HG03097 (cell line): ENCODE results near the gene PPP5C.
"Not testable (repeated sequence)": the region's sequence is repeated elsewhere in the genome, so short reads cannot be mapped to it uniquely, and the experiment has no call there.

Source experiments
- ATAC-seq: cut with Tn5 transposase; IDR thresholded peaks from one replicate; pipeline ENCODE4 v1.9.1; 2021; ENCODE audit not compliant: unreplicated experiment, low FRiP score

PPP5C gene

GRCh38 chr19:46346821-46347571, at the start of gene PPP5C:
Gene PPP5C, plus strand, starts transcription at chr19:46347087. Its CDS starts 10 bp downstream, at chr19:46347097.
- ATAC-seq = peak; percentile 62

- ATAC-seq = no peak
Observed at GRCh38 chr19:46297700-46298478, 49.0 kb upstream of the PPP5C start.

GRCh38 chr19:46298479-46299003, 48.3 kb upstream of the PPP5C start:
- no peak for ATAC-seq

GRCh38 chr19:46299004-46299509, 47.8 kb upstream of the PPP5C start:
- no peak for ATAC-seq

- ATAC-seq = no peak
Observed at GRCh38 chr19:46299695-46300094, 47.2 kb upstream of the PPP5C start.

GRCh38 chr19:46303322-46303690, 43.6 kb upstream of the PPP5C start:
- ATAC-seq = no peak

- ATAC-seq = no peak
Observed at GRCh38 chr19:46303691-46304397, 43.0 kb upstream of the PPP5C start.

- ATAC-seq = no peak
Observed at GRCh38 chr19:46306501-46306900, 40.4 kb upstream of the PPP5C start.

GRCh38 chr19:46308510-46308909, 38.4 kb upstream of the PPP5C start:
- no peak for ATAC-seq

- ATAC-seq = no peak
Observed at GRCh38 chr19:46309056-46309455, 37.8 kb upstream of the PPP5C start.

- ATAC-seq = no peak
Observed at GRCh38 chr19:46311444-46311843, 35.4 kb upstream of the PPP5C start.

- not testable (repeated sequence) for ATAC-seq
Observed at GRCh38 chr19:46313540-46314469, 33.1 kb upstream of the PPP5C start.

- no peak for ATAC-seq
Observed at GRCh38 chr19:46317339-46317738, 29.5 kb upstream of the PPP5C start.

GRCh38 chr19:46319613-46320012, 27.3 kb upstream of the PPP5C start:
- ATAC-seq = no peak

GRCh38 chr19:46320559-46320958, 26.3 kb upstream of the PPP5C start:
- no peak for ATAC-seq

- ATAC-seq = no peak
Observed at GRCh38 chr19:46321653-46322052, 25.2 kb upstream of the PPP5C start.

- ATAC-seq = not testable (repeated sequence)
Observed at GRCh38 chr19:46323227-46323626, 23.7 kb upstream of the PPP5C start.

- no peak for ATAC-seq
Observed at GRCh38 chr19:46324277-46324676, 22.6 kb upstream of the PPP5C start.

- ATAC-seq = no peak
Observed at GRCh38 chr19:46326608-46327007, 20.3 kb upstream of the PPP5C start.

GRCh38 chr19:46328079-46328478, 18.8 kb upstream of the PPP5C start:
- ATAC-seq = no peak
